ENCODE results near the gene NCLN.
"Not testable (repeated sequence)": the region's sequence is repeated elsewhere in the genome, so short reads cannot be mapped to it uniquely, and the experiment has no call there.

The NCLN gene

DNA sequence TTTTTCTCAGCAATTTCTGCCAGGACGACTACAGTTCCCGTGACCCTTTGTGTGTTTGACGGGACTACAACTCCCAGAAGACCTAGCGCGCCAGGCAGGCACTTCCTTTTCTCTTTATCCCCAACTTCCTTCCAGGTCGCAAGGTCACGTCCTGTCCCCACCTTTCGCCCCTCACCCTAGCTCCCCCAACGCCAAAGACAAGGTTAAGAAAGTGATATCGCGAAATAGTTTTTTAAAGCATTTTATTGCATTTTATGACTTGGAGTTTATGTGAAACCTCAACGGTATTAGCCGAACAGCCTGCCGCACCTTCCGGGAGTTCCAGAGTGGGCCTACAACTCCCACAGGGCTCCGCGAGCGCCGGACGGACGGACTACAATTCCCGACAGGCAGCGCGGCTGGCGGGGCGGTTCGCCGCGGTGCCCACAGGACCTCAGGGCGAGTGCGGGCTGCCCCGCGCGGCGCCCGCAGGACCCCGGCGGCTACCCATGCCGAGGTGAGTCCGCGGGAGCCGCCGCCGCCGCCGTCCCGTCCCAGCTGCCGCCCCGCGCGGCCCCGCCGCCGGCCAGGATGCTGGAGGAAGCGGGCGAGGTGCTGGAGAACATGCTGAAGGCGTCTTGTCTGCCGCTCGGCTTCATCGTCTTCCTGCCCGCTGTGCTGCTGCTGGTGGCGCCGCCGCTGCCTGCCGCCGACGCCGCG is at the start of gene NCLN:
Gene NCLN, plus strand, starts transcription at position 470 of the 699 bp plus-strand sequence. Its CDS starts 101 bp downstream, at position 571.
- peak; percentile 93 for DNase-seq (ENCODE audit: low read depth)

GRCh38 chr19:3135961-3136683 is 49.6 kb upstream of the NCLN start, which contains the start of gene GNA15:
Gene GNA15, plus strand, starts transcription at chr19:3136033. Its CDS starts 418 bp downstream, at chr19:3136451.
- no peak for DNase-seq (ENCODE audit: low read depth)

DNA sequence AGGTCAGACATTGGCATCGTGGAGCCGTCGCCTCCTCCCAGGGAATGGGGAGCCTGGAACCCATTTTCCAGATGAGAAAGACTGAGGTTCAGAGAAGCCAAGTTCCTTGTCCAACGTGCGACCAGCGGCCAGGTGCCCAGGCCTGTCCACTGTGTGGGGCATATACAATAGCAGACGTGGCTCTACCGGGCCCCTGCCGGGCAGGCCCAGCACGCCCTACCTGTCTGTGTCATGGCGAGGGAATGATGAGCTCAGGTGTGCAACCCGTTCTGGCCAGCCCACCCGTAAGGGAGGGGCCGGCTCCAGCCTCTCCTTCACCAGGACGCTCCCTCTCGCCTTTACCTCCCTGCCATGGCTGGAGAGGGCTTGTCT is 49.1 kb upstream of the NCLN start:
- no peak for DNase-seq (ENCODE audit: low read depth)

DNA sequence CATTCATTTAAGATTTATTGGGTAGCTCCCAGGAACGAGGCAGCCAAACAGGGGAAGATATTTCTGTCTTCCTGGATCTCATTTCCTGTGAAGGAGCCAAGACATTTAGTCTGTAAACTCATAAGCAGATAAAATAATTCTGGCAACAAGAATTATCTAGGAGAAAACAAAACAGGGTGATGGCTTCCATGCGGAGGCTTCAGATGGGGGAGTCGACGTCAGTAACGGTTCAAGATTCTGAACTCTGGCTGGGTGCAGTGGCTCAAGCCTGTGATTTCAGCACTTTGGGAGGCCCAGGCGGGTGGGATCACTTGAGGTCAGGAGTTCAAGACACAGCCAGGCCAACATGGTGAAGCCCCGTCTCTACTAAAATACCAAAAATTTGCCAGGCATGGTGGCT is 48.6 kb upstream of the NCLN start:
- DNase-seq (ENCODE audit: low read depth): no peak

GRCh38 chr19:3138268-3138667 is 47.5 kb upstream of the NCLN start:
- DNase-seq (ENCODE audit: low read depth): no peak

- no peak for DNase-seq (ENCODE audit: low read depth)
Observed at GRCh38 chr19:3140667-3141038, 45.1 kb upstream of the NCLN start.

DNA sequence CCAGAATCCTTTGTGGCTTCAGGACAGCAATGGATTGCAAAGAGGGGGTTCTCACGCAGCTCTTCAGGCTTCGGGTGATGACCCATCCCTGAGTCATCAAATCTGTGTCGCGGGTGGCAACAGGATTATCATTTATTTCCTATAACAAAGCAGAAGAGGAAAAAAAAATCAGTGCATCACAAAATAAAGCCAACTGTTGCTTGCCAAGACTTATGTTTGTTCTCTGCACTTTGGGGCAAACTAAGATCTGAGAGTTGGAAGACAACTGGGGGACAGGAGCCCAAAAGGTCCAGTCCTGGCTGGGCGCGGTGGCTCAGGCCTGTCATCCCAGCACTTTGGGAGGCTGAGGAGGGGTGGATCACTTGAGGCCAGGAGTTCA is 43.4 kb upstream of the NCLN start:
- no peak for DNase-seq (ENCODE audit: low read depth)

DNA sequence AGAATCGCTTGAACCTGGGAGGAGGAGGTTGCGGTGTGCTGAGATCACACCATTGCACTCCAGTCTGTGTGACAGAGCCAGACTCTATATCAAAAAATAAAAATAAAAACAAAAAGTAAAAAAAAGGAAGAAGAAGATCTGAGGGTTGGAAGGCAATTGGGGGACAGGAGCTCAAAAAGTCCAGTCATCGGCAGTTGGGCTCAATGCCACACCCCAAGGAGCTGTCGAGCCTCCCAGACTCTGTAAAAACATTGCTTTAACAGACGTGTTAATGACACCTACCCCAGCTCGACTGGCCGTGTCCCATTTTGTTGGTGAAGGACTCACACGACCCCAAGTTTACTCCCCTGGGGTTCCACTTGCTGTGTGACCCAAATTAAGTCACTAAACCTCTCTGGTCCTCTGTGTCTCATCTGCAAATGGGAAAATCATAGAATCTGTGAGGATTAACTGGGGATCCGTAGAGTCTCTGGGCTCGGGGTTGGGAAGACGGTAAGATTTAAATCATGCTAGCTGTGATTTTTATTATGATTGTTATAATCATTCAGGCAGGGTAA is 42.9 kb upstream of the NCLN start:
- no peak for DNase-seq (ENCODE audit: low read depth)

DNA sequence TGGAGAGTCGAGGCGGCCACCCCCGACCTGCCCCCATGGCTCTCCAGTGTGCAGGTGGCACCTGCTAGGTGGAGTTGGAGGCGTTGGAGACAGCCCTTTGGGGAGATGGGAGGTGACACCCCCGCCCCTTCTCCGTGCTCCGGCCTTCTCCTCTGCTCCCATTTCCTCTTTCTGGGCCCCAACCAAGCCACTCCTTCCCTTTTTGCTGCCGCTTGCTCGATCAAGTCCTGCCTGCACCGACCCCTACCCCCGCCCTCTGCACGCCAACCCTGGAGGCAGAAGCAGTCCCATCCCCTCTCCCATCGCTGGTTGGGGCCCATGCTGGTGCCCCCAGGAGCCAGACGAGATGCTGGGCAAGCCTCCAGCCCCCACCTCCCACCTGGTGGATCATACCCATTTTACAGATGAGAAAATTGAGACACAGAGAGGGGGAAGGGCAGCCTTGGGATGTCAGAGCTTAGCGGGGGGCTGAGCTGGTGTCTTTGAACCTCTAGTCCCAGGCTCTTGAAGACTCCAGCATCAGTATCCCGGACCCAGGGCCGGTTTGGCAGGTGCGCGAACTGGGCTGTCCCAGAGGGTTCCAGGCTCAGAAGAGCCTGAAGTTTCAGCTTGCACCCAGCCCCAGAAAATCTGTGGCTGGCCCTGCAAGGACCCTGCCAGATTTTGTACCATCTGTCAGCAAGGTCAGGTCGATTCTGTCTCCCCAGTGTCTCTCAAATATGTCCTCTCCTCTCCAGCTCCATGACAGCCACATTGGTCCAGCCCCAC is 39.6 kb upstream of the NCLN start:
- DNase-seq (ENCODE audit: low read depth): no peak

GRCh38 chr19:3146677-3147100 is 39.0 kb upstream of the NCLN start:
- peak; percentile 70 for DNase-seq (ENCODE audit: low read depth)

- DNase-seq (ENCODE audit: low read depth): no peak
Observed at GRCh38 chr19:3148503-3148902, 37.2 kb upstream of the NCLN start.

DNA sequence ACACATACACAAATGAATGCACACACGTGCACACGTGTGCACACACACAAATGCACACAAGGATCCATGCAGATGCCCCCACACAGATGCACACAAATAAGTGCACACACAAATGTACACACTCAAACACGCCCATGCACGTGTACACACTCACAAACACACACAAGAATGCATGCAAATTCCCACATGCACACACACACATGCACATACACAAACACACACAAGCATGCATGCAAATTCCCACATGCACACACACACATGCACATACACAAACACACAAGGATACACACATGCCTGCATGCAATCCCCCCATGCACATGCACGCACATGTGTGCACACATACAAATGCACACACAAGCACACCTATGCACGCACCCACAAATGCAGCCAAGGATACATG is 36.6 kb upstream of the NCLN start:
- DNase-seq (ENCODE audit: low read depth): no peak

- no peak for DNase-seq (ENCODE audit: low read depth)
Observed at GRCh38 chr19:3149526-3150505, 35.9 kb upstream of the NCLN start.

GRCh38 chr19:3150739-3151329 is 34.9 kb upstream of the NCLN start:
- no peak for DNase-seq (ENCODE audit: low read depth)

GRCh38 chr19:3151563-3152418 is 33.9 kb upstream of the NCLN start:
- no peak for DNase-seq (ENCODE audit: low read depth)

DNA sequence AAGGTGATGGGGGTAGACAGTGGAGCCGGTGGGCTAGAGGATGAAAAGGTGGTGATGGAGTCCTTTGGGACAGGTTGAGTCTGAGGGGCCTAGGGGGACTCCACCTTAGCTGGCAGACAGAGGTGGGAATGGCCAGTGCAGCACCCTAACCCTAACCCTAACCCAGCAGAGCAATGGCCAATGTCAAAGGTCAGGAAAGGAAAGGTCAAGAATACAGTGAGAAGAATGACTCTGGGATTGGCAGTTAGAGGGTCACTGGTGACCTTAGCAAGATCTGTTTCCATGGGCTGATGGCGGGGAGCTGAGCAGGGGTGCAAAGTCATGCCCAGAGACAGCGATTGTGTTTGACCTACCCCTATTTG is 33.3 kb upstream of the NCLN start:
- DNase-seq (ENCODE audit: low read depth): no peak

GRCh38 chr19:3153286-3154230 is 32.2 kb upstream of the NCLN start:
- DNase-seq (ENCODE audit: low read depth): no peak

- not testable (repeated sequence) for DNase-seq (ENCODE audit: low read depth)
Observed at GRCh38 chr19:3154447-3154846, 31.3 kb upstream of the NCLN start.
